22Rv1 (cell line): Measurements from ENCODE around the gene AASS.

ENCODE experiments used
- H3K27ac ChIP-seq: fragments of 450-650 bp; 2 replicates; pipeline ENCODE4 v1.5.1; 2017
- ZFX ChIP-seq: fragments of 450-650 bp; IDR thresholded peaks from 2 replicates; pipeline ENCODE4 v1.6.1; 2017; ENCODE audit warnings: antibody characterized with exemption, borderline replicate concordance
- TF ChIP-seq, protein P1 (sequence below): fragments of 450-650 bp; IDR thresholded peaks from 2 replicates; pipeline ENCODE4 v1.5.1; 2017; ENCODE audit warnings: mild to moderate bottlenecking

The AASS gene

DNA sequence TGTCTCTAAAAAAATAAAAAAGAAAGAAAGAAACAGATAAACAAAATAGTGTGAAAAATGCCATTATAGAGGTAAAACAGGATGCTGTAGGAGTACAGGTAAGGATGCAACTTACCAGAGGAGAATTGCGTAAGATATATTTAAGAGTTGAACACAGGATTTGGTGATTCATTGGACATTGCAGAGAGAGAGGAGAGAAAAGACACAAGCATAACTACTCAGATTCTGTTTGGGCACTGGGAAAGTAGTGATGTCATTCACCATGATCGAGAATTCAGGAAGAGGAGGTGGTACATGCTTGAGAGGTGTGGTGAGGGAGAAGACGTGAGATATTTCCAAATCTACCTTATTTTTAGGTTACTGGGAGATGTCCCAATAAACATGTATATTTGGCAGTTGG lies 97.6 kb downstream of the AASS start:
- no peak overlapping the region for H3K27ac ChIP-seq
- TF ChIP-seq, protein P1, sequence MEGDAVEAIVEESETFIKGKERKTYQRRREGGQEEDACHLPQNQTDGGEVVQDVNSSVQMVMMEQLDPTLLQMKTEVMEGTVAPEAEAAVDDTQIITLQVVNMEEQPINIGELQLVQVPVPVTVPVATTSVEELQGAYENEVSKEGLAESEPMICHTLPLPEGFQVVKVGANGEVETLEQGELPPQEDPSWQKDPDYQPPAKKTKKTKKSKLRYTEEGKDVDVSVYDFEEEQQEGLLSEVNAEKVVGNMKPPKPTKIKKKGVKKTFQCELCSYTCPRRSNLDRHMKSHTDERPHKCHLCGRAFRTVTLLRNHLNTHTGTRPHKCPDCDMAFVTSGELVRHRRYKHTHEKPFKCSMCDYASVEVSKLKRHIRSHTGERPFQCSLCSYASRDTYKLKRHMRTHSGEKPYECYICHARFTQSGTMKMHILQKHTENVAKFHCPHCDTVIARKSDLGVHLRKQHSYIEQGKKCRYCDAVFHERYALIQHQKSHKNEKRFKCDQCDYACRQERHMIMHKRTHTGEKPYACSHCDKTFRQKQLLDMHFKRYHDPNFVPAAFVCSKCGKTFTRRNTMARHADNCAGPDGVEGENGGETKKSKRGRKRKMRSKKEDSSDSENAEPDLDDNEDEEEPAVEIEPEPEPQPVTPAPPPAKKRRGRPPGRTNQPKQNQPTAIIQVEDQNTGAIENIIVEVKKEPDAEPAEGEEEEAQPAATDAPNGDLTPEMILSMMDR, result no peak
- no peak for TF ChIP-seq ZFX

DNA sequence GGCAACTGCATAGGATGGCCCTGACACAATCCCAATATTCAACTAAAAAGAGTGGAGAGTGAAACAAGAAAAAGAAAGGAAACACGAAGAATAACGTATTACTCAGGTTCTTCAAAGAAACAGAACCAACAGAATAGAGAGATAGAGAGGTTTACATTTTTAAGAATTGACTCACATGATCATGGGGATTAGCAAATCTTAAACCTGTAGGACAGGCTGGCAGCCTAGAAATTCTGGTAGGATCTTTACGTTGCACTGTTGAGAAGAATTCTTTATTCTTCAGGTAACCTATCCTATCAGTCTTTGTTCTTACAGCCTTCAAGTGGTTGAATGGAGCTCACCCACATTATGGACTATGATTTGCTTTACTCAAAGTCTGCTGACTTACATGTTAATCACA lies 103.9 kb downstream of the AASS start:
- TF ChIP-seq ZFX, result no peak
- TF ChIP-seq, protein P1, result no peak
- no peak overlapping the region for H3K27ac ChIP-seq

- H3K27ac ChIP-seq, result no peak overlapping the region
- no peak for TF ChIP-seq ZFX
- TF ChIP-seq, protein P1, result no peak
Observed at GRCh38 chr7:122038904-122039303, 105.1 kb downstream of the AASS start.

- TF ChIP-seq, protein P1, result no peak
- TF ChIP-seq ZFX, result no peak
- H3K27ac ChIP-seq, result no peak overlapping the region
Observed at GRCh38 chr7:122038134-122038533, 105.9 kb downstream of the AASS start.

- no peak overlapping the region for H3K27ac ChIP-seq
- TF ChIP-seq ZFX, result no peak
- TF ChIP-seq, protein P1, result no peak
Observed at GRCh38 chr7:122035876-122036275, 108.2 kb downstream of the AASS start.

- H3K27ac ChIP-seq, result no peak overlapping the region
- TF ChIP-seq, protein P1, result no peak
- no peak for TF ChIP-seq ZFX
Observed at GRCh38 chr7:122033641-122034040, 110.4 kb downstream of the AASS start.

DNA sequence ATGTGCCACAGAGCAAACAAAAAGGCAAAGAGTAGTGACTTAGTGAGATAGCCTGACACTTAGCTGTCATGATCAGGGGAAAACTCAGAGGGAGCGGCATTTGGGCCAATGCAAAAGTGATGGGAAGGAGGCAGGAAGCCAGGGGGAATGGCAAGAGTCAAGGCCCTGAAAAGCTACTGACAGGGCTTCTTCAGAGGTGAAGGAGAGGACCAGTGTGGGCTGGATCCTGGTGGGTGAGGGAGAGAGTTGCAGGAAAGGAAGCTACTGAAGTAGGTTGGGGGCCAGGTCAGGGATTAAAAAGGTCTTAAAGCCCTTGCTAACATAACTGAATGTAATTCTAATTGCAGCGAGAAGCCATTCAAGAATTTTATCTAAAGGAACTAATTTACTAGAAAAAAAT lies 117.0 kb downstream of the AASS start:
- no peak overlapping the region for H3K27ac ChIP-seq
- TF ChIP-seq ZFX, result no peak
- TF ChIP-seq, protein P1, result no peak
